Measurements from ENCODE around the gene TRIM63. TPM values are rescaled to one million over a fixed set of nuclear protein-coding genes. Genes with fewer than 3 reads are reported as not detected.

TRIM63 gene
- total and polyA plus RNA-seq, 9 of the 15 experiments (the other 6 are each of a cell fraction or from before 2014, with no cell fraction given): 0.08 to 0.57 (median 0.36) TPM

DNA sequence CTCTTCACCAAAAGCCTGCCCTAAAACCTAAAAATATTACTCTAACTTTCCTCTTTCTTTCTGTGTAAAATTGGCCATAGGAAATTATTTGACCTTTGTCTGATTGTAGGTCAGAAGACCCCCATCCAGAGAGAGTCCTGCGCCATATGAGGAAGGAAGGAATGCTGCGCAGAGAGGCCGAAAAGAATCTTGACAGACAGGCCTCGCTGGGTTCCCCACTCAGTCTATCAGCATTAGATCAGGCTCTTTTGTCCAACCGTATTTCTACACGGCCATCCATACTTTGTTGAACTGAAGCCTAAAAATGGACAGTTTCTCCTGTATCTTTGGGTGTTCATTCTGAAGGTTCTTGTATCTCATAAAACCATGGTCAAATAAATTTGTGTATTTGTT lies 17.2 kb downstream of the TRIM63 start (continued):
- TF ChIP-seq SLC30A9 (CRISPR knock-in tag; IDR thresholded peaks at IDR 0.05) (no peak), ZNF347 (CRISPR knock-in tag; IDR thresholded peaks at IDR 0.05; ENCODE audit: low read depth) (no peak), RBM22 (IDR thresholded peaks at IDR 0.05; ENCODE audit: low read depth, low read length, poor library complexity, severe bottlenecking) (no peak), SMAD2 (IDR thresholded peaks at IDR 0.05; ENCODE audit: low read depth, low read length) (no peak), HDAC2 (IDR thresholded peaks at IDR 0.05) (no peak), ZNF584 (CRISPR knock-in tag; IDR thresholded peaks at IDR 0.05; ENCODE audit: low read depth) (peak; percentile 20; the same call in 1 of the 2 replicates), NRF1 (conservative IDR thresholded peaks at IDR 0.05 in 1 of 2, IDR thresholded peaks at IDR 0.05 in 1 of 2) (no peak), RBM25 (IDR thresholded peaks at IDR 0.05; ENCODE audit: low read depth, low read length, severe bottlenecking) (no peak), SRSF7 (optimal IDR thresholded peaks at IDR 0.05; ENCODE audit: low read depth, low read length) (no peak), CBFA2T2 (conservative IDR thresholded peaks at IDR 0.05) (no peak), FIP1L1 (IDR thresholded peaks at IDR 0.05; ENCODE audit: low read depth, low read length, poor library complexity, severe bottlenecking) (no peak), SIRT6 (IDR thresholded peaks at IDR 0.05; ENCODE audit: low read depth, low read length) (no peak), PTBP1 (IDR thresholded peaks at IDR 0.05; ENCODE audit: low read depth, low read length) (no peak)
- TF ChIP-seq, protein P1, sequence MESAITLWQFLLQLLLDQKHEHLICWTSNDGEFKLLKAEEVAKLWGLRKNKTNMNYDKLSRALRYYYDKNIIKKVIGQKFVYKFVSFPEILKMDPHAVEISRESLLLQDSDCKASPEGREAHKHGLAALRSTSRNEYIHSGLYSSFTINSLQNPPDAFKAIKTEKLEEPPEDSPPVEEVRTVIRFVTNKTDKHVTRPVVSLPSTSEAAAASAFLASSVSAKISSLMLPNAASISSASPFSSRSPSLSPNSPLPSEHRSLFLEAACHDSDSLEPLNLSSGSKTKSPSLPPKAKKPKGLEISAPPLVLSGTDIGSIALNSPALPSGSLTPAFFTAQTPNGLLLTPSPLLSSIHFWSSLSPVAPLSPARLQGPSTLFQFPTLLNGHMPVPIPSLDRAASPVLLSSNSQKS (CRISPR knock-in tag; IDR thresholded peaks at IDR 0.05): no peak
- TF ChIP-seq, protein P2, sequence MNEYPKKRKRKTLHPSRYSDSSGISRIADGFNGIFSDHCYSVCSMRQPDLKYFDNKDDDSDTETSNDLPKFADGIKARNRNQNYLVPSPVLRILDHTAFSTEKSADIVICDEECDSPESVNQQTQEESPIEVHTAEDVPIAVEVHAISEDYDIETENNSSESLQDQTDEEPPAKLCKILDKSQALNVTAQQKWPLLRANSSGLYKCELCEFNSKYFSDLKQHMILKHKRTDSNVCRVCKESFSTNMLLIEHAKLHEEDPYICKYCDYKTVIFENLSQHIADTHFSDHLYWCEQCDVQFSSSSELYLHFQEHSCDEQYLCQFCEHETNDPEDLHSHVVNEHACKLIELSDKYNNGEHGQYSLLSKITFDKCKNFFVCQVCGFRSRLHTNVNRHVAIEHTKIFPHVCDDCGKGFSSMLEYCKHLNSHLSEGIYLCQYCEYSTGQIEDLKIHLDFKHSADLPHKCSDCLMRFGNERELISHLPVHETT (CRISPR knock-in tag; conservative IDR thresholded peaks at IDR 0.05 in 1 of 2, IDR thresholded peaks at IDR 0.05 in 1 of 2): peak in 1 of 2 experiments; percentile 6; a peak in 1 of 4 replicates
- TF ChIP-seq, protein P3, sequence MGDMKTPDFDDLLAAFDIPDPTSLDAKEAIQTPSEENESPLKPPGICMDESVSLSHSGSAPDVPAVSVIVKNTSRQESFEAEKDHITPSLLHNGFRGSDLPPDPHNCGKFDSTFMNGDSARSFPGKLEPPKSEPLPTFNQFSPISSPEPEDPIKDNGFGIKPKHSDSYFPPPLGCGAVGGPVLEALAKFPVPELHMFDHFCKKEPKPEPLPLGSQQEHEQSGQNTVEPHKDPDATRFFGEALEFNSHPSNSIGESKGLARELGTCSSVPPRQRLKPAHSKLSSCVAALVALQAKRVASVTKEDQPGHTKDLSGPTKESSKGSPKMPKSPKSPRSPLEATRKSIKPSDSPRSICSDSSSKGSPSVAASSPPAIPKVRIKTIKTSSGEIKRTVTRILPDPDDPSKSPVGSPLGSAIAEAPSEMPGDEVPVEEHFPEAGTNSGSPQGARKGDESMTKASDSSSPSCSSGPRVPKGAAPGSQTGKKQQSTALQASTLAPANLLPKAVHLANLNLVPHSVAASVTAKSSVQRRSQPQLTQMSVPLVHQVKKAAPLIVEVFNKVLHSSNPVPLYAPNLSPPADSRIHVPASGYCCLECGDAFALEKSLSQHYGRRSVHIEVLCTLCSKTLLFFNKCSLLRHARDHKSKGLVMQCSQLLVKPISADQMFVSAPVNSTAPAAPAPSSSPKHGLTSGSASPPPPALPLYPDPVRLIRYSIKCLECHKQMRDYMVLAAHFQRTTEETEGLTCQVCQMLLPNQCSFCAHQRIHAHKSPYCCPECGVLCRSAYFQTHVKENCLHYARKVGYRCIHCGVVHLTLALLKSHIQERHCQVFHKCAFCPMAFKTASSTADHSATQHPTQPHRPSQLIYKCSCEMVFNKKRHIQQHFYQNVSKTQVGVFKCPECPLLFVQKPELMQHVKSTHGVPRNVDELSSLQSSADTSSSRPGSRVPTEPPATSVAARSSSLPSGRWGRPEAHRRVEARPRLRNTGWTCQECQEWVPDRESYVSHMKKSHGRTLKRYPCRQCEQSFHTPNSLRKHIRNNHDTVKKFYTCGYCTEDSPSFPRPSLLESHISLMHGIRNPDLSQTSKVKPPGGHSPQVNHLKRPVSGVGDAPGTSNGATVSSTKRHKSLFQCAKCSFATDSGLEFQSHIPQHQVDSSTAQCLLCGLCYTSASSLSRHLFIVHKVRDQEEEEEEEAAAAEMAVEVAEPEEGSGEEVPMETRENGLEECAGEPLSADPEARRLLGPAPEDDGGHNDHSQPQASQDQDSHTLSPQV (IDR thresholded peaks at IDR 0.05): 0 out of 2 replicates have a peak, but pooled peaks have one; percentile 50
- TF ChIP-seq, protein P4, sequence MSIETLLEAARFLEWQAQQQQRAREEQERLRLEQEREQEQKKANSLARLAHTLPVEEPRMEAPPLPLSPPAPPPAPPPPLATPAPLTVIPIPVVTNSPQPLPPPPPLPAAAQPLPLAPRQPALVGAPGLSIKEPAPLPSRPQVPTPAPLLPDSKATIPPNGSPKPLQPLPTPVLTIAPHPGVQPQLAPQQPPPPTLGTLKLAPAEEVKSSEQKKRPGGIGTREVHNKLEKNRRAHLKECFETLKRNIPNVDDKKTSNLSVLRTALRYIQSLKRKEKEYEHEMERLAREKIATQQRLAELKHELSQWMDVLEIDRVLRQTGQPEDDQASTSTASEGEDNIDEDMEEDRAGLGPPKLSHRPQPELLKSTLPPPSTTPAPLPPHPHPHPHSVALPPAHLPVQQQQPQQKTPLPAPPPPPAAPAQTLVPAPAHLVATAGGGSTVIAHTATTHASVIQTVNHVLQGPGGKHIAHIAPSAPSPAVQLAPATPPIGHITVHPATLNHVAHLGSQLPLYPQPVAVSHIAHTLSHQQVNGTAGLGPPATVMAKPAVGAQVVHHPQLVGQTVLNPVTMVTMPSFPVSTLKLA (conservative IDR thresholded peaks at IDR 0.05): 0 out of 4 replicates have a peak, but pooled peaks of 1 of the 2 experiments have one; percentile 10
- TF ChIP-seq, protein P5, sequence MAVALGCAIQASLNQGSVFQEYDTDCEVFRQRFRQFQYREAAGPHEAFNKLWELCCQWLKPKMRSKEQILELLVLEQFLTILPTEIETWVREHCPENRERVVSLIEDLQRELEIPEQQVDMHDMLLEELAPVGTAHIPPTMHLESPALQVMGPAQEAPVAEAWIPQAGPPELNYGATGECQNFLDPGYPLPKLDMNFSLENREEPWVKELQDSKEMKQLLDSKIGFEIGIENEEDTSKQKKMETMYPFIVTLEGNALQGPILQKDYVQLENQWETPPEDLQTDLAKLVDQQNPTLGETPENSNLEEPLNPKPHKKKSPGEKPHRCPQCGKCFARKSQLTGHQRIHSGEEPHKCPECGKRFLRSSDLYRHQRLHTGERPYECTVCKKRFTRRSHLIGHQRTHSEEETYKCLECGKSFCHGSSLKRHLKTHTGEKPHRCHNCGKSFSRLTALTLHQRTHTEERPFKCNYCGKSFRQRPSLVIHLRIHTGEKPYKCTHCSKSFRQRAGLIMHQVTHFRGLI (CRISPR knock-in tag; IDR thresholded peaks at IDR 0.05): no peak
